Measurements from ENCODE around the gene CD163.
"Not testable (repeated sequence)": the region's sequence is repeated elsewhere in the genome, so short reads cannot be mapped to it uniquely, and the experiment has no call there.

Gene CD163

GRCh38 chr12:7444537-7444936 is 59.0 kb downstream of the CD163 start:
- Histone ChIP-seq H3K9me2 (replicated peaks; ENCODE audit: control insufficient read depth, low read length) (no peaks in the 10 kb centered on the region), H3K79me2 (ENCODE audit: control insufficient read depth, low read length) (no peaks in the 10 kb centered on the region), H3K4me3 (ENCODE audit: low read length) (no peak overlapping the region), H3K36me3 (ENCODE audit: control insufficient read depth, low read length) (no peaks in the 10 kb centered on the region), H3K4me1 (ENCODE audit: control insufficient read depth, low read length) (no peaks in the 10 kb centered on the region), H3K27ac (ENCODE audit: low read depth, low read length) (no peak overlapping the region), H3K4me2 (ENCODE audit: low read length) (no peak overlapping the region), H3K9me3 (ENCODE audit: control insufficient read depth, insufficient read depth, low read length) (no peaks in the 10 kb centered on the region), H3F3A (ENCODE audit: control insufficient read depth, insufficient read depth) (no peaks in the 10 kb centered on the region), H4K20me1 (ENCODE audit: control insufficient read depth, insufficient read depth, low read depth, low read length) (no peaks in the 10 kb centered on the region), H3K27me3 (ENCODE audit: control insufficient read depth, low read length) (peaks cover 3% of the 10 kb centered on the region; the same call in 1 of the 2 replicates)
- no peak for TF ChIP-seq EZH2phosphoT487 (IDR thresholded peaks at IDR 0.05; ENCODE audit: borderline replicate concordance, low read length)
- TF ChIP-seq, protein P1, sequence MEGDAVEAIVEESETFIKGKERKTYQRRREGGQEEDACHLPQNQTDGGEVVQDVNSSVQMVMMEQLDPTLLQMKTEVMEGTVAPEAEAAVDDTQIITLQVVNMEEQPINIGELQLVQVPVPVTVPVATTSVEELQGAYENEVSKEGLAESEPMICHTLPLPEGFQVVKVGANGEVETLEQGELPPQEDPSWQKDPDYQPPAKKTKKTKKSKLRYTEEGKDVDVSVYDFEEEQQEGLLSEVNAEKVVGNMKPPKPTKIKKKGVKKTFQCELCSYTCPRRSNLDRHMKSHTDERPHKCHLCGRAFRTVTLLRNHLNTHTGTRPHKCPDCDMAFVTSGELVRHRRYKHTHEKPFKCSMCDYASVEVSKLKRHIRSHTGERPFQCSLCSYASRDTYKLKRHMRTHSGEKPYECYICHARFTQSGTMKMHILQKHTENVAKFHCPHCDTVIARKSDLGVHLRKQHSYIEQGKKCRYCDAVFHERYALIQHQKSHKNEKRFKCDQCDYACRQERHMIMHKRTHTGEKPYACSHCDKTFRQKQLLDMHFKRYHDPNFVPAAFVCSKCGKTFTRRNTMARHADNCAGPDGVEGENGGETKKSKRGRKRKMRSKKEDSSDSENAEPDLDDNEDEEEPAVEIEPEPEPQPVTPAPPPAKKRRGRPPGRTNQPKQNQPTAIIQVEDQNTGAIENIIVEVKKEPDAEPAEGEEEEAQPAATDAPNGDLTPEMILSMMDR (IDR thresholded peaks at IDR 0.05; ENCODE audit: low read depth, low read length, poor library complexity, severe bottlenecking), result no peak

DNA sequence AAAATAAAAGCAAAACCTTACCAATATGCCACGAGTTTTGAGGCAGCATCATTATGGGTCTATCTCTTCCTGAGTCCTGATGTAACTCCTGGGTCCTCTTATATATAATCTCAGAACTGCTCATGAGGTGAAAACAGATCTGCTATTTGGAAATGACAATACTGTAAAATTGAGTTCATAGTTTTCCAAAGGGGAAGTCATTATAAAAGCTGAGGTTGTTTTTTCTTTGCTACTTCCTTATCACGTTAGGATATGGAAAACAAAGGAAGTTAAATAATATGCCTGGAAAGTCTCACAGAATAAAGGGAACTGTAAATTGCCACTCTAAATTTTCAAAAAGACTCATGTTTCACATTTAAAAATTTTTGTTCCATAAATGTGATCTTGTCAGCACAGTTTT is 59.5 kb downstream of the CD163 start, which contains the start of gene CD163L1:
Gene CD163L1 (minus strand): TSS at position 78 of the 400 bp plus-strand sequence. CDS start 26 bp downstream, at position 52.
- no peaks in the 10 kb centered on the region for H3K9me3 ChIP-seq (ENCODE audit: control insufficient read depth, insufficient read depth, low read length)
- H3K4me1 ChIP-seq (ENCODE audit: control insufficient read depth, low read length), result no peaks in the 10 kb centered on the region
- no peaks in the 10 kb centered on the region for H3K79me2 ChIP-seq (ENCODE audit: control insufficient read depth, low read length)
- no peak within 1 kb of the TSS for H3K27ac ChIP-seq (ENCODE audit: low read depth, low read length)
- H3F3A ChIP-seq (ENCODE audit: control insufficient read depth, insufficient read depth), result no peaks in the 10 kb centered on the region
- no peaks in the 10 kb centered on the region for H3K9me2 ChIP-seq (replicated peaks; ENCODE audit: control insufficient read depth, low read length)
- peaks cover 3% of the 10 kb centered on the region; the same call in 1 of the 2 replicates for H3K27me3 ChIP-seq (ENCODE audit: control insufficient read depth, low read length)
- no peak within 1 kb of the TSS for H3K4me3 ChIP-seq (ENCODE audit: low read length)
- TF ChIP-seq, protein P1 (IDR thresholded peaks at IDR 0.05; ENCODE audit: low read depth, low read length, poor library complexity, severe bottlenecking), result no peak
- no peak for TF ChIP-seq EZH2phosphoT487 (IDR thresholded peaks at IDR 0.05; ENCODE audit: borderline replicate concordance, low read length)
- H3K36me3 ChIP-seq (ENCODE audit: control insufficient read depth, low read length), result no peaks in the 10 kb centered on the region
- no peak within 1 kb of the TSS for H3K4me2 ChIP-seq (ENCODE audit: low read length)
- no peaks in the 10 kb centered on the region for H4K20me1 ChIP-seq (ENCODE audit: control insufficient read depth, insufficient read depth, low read depth, low read length)

DNA sequence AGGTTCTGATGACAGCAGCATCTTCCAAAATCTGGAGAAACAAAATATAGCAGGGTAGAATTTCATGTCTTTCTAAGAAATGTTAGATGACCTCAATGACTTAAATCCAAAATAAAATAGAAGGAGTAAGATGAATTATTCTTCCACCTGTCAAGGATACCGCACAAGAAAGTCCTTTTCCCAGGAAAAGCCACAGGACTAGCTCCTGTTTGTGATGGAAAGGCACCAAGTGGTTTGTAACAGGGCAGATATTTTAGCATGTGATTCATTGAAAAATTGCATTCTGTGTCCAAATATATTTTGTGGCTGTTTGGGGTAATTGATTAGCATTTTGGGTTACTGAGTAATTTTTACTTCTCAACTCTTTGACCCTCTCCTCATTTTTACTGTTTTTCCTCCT is 62.4 kb downstream of the CD163 start:
- H3K4me3 ChIP-seq (ENCODE audit: low read length), result no peak overlapping the region
- no peak for TF ChIP-seq EZH2phosphoT487 (IDR thresholded peaks at IDR 0.05; ENCODE audit: borderline replicate concordance, low read length)
- peaks cover 3% of the 10 kb centered on the region; the same call in 1 of the 2 replicates for H3K27me3 ChIP-seq (ENCODE audit: control insufficient read depth, low read length)

DNA sequence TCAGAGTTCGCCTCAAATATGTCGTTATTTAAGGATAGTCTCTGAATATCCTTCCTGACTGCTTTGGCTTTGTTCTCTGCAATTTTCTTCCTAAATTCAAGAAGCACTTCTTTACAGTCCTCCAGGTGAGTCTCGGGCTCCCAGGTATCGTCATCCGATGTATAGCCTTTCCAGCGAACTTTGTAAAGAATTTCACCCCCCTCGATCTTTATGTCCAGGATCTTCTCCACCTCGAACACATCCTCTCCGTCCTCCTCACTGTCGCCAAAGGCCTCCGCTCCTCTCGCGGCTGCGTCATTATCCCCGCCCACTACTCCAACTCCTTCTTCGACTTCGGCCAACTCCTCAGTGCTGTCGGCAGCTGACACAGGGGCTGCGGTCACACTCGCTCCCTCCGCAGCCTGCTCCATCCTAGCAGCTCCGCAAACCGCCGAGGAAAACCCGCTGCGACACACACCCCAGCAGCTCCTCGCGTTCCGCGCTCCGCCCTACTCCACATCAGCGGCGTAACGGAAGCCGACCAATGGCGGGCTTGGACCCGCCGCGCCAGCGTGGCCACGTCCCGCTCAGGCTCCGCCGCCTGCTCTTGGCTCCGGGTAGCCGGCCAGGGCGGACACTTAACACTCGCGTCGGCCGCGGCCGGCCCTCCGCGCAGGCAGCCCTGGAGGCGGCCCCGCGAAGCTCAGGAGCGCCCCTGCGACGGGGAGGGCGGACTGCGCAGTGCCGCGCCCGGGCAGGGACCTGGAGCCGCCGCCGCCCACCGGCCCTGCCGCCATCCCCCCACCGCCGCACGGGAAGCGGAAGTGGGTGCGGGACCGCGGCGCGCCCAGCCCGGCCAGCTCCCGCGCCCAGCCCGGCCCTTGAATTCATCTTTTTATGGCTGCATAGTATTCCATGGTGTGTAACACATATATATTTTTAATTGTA is 63.7 kb downstream of the CD163 start:
- Histone ChIP-seq H3F3A (ENCODE audit: control insufficient read depth, insufficient read depth) (no peaks in the 10 kb centered on the region), H3K36me3 (ENCODE audit: control insufficient read depth, low read length) (no peaks in the 10 kb centered on the region), H3K79me2 (ENCODE audit: control insufficient read depth, low read length) (no peaks in the 10 kb centered on the region), H3K27ac (ENCODE audit: low read depth, low read length) (no peak overlapping the region), H3K9me3 (ENCODE audit: control insufficient read depth, insufficient read depth, low read length) (no peaks in the 10 kb centered on the region), H3K4me3 (ENCODE audit: low read length) (no peak overlapping the region), H3K9me2 (replicated peaks; ENCODE audit: control insufficient read depth, low read length) (no peaks in the 10 kb centered on the region), H4K20me1 (ENCODE audit: control insufficient read depth, insufficient read depth, low read depth, low read length) (no peaks in the 10 kb centered on the region), H3K4me1 (ENCODE audit: control insufficient read depth, low read length) (no peaks in the 10 kb centered on the region), H3K27me3 (ENCODE audit: control insufficient read depth, low read length) (peaks cover 3% of the 10 kb centered on the region; the same call in 1 of the 2 replicates), H3K4me2 (ENCODE audit: low read length) (no peak overlapping the region)
- no peak for TF ChIP-seq EZH2phosphoT487 (IDR thresholded peaks at IDR 0.05; ENCODE audit: borderline replicate concordance, low read length)
- TF ChIP-seq, protein P1 (IDR thresholded peaks at IDR 0.05; ENCODE audit: low read depth, low read length, poor library complexity, severe bottlenecking), result no peak

More for the DNA sequence above, 62.4 kb downstream of the CD163 start:
- H3K9me2 ChIP-seq (replicated peaks; ENCODE audit: control insufficient read depth, low read length), result no peaks in the 10 kb centered on the region
- no peaks in the 10 kb centered on the region for H3K36me3 ChIP-seq (ENCODE audit: control insufficient read depth, low read length)
- H3K27ac ChIP-seq (ENCODE audit: low read depth, low read length), result no peak overlapping the region
- no peaks in the 10 kb centered on the region for H3K79me2 ChIP-seq (ENCODE audit: control insufficient read depth, low read length)
- H3K4me2 ChIP-seq (ENCODE audit: low read length), result no peak overlapping the region
- H3K9me3 ChIP-seq (ENCODE audit: control insufficient read depth, insufficient read depth, low read length), result no peaks in the 10 kb centered on the region
- no peaks in the 10 kb centered on the region for H4K20me1 ChIP-seq (ENCODE audit: control insufficient read depth, insufficient read depth, low read depth, low read length)
- no peaks in the 10 kb centered on the region for H3K4me1 ChIP-seq (ENCODE audit: control insufficient read depth, low read length)
- no peaks in the 10 kb centered on the region for H3F3A ChIP-seq (ENCODE audit: control insufficient read depth, insufficient read depth)

DNA sequence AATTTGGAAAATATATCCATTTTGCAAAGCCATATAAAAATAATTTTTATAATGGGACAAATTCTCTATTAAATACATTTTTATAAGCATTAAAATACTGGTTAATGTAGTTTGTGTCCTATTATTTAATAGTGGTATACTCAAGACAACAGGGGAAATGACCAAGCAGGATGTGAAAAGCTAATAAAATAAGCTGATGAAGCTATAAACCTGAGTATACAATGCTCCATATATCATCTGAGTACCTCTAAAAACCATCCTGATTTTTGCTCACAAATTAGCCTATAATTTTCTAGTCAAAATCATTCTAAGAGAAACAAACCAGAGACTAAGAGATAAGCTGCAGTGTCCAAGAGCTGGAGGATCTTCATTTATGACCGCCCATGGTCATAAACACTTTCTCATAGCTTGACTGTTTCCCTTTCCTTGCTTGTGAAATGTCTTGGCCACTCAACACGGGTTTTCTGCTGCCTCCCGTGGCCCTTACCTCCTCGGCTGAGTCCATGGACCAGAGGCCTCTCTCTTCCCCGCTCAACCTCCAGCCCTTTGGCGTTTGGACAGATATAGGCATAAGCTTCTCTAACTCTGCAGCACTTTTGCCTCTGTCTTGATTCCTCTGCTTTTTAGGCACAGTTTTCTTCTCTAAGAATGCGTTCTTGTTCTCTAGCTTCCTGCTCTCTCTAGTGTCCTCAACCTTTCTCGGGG is 65.1 kb downstream of the CD163 start:
- not testable (repeated sequence) for H3K9me2 ChIP-seq (replicated peaks; ENCODE audit: control insufficient read depth, low read length); H3K9me3 ChIP-seq (ENCODE audit: control insufficient read depth, insufficient read depth, low read length); H3F3A ChIP-seq (ENCODE audit: control insufficient read depth, insufficient read depth); H3K36me3 ChIP-seq (ENCODE audit: control insufficient read depth, low read length); H3K79me2 ChIP-seq (ENCODE audit: control insufficient read depth, low read length); H3K27ac ChIP-seq (ENCODE audit: low read depth, low read length); H3K4me3 ChIP-seq (ENCODE audit: low read length); H3K27me3 ChIP-seq (ENCODE audit: control insufficient read depth, low read length); H3K4me1 ChIP-seq (ENCODE audit: control insufficient read depth, low read length); H3K4me2 ChIP-seq (ENCODE audit: low read length); H4K20me1 ChIP-seq (ENCODE audit: control insufficient read depth, insufficient read depth, low read depth, low read length)
